Bronchial epithelial cell (primary cell): ENCODE data around the gene RBM20. TPM values are rescaled to one million over a fixed set of nuclear protein-coding genes. Genes with fewer than 3 reads are reported as not detected.

Source experiments
- DNase-seq: peaks from one replicate; pipeline ENCODE4 v3.0.0-alpha.2; 2010; ENCODE audit warnings: low read depth
- FAIRE-seq: peaks from 2 replicates; lab custom pipeline; 2011; peaks lifted over from hg19 to GRCh38; lab: Jason Lieb, UNC
- H3K27me3 ChIP-seq: 2 replicates; pipeline ENCODE4 v1.5.1; 2011; ENCODE audit warnings: low read length; ENCODE audit not compliant: control insufficient read depth, insufficient read depth
- H3K36me3 ChIP-seq: 2 replicates; pipeline ENCODE4 v1.5.1; 2011; ENCODE audit warnings: low read length; ENCODE audit not compliant: control insufficient read depth, insufficient read depth
- H3K4me3 ChIP-seq: 2 replicates; pipeline ENCODE4 v1.5.1; 2011; ENCODE audit warnings: mild to moderate bottlenecking, low read depth, low read length, control low read depth
- CTCF ChIP-seq: IDR thresholded peaks from 2 replicates; pipeline ENCODE4 v1.5.1; 2011; ENCODE audit warnings: mild to moderate bottlenecking, moderate library complexity, low read length, control low read depth, inconsistent platforms; ENCODE audit not compliant: insufficient read depth, severe bottlenecking
- total RNA-seq: library from RNA; depleted of rRNA; stranded (reverse); fragments of >200 nt; gene quantifications from 2 replicates; pipeline ENCODE4 v1.2.1, GENCODE V29; 2014

The RBM20 gene
- total RNA-seq, 1 donor from 2014 or later = not detected

- TF ChIP-seq CTCF = no peak
- no peaks in the 10 kb centered on the region for H3K27me3 ChIP-seq
- FAIRE-seq (no peak), DNase-seq (no peak)
- no peaks in the 10 kb centered on the region for H3K36me3 ChIP-seq
- no peak overlapping the region for H3K4me3 ChIP-seq
Observed at GRCh38 chr10:110840225-110840922, 196.2 kb downstream of the RBM20 start.

DNA sequence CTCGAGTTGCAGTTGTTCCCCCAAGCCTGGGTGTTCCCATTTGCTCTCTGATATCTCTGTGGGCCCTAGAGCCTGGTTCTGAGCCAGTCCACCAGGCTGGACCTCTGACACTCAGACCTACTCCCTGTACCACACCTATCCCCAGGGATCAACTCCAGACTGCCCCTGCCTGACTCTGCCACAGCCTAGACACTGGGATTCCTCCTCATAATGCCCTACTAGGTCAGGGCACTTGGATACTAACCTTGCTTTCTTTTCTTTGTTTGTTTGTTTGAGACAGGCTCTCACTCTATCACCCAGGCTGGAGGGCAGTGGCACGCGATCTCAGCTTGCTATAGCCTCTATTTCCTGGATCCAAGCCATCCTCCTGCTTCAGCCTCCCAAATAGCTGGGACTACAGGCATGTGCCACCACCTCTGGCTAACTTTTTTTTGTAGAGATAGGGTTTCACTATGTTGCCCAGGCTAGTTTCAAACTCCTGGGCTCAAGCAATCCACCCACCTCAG is 196.8 kb downstream of the RBM20 start:
- H3K4me3 ChIP-seq = no peak overlapping the region
- no peak for TF ChIP-seq CTCF
- no peaks in the 10 kb centered on the region for H3K27me3 ChIP-seq
- no peaks in the 10 kb centered on the region for H3K36me3 ChIP-seq
- FAIRE-seq (no peak), DNase-seq (no peak)

DNA sequence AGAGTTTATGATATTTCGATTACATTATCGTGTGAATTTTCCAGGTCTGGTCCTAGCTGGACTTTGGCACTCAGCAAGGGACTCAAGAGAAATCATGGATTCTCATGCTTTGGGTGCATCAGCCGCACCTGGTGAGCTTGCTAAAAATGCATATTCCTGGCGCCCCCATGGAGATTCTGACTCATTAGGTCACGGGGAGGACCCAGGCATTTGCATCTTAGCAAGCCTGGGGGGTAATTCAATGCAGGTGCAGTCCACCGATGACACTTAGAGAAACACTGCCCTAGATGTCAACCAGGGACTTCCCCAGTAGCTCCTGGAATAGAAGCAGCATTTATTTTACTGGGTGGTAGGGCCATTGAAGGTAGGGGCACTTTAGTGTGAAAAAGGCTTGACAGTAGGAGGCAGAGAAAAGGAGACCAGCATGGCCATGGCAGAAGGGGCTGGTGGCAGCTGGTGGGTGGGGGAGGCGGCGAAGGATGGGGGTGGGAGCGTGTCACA is 197.7 kb downstream of the RBM20 start:
- DNase-seq (no peak), FAIRE-seq (no peak)
- H3K4me3 ChIP-seq = no peak overlapping the region
- no peaks in the 10 kb centered on the region for H3K27me3 ChIP-seq
- H3K36me3 ChIP-seq = no peaks in the 10 kb centered on the region
- no peak for TF ChIP-seq CTCF

DNA sequence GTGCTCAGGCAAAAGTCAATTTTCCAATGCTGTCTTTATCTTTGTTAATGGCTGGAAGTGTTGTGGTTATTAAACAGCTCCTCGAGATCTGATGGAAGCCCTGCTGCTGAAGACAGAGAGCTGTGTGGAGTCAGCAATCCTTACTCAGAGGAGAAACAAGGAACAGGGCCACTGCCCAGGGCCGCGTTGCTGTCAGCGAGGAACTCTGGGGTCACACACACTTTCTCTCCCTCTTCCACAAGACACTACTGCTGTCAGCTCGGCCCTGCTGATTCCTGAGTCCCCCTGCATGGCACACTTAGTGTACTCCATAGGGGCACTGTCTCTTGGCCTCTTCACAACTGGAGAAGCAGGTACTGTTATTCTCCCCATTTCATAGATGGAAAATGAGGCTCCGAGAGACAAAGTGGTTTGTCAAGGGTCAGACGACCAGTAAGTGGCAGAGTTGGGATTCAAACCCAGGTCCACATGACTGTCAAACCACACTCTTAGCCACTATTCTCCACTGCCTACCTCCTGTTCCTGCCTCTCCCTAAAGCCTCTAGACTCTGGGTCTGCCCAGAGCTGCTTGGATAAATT is 198.3 kb downstream of the RBM20 start:
- FAIRE-seq = no peak
- Histone ChIP-seq H3K27me3 (no peaks in the 10 kb centered on the region), H3K4me3 (no peak overlapping the region), H3K36me3 (no peaks in the 10 kb centered on the region)
- no peak for TF ChIP-seq CTCF
- no peak for DNase-seq

DNA sequence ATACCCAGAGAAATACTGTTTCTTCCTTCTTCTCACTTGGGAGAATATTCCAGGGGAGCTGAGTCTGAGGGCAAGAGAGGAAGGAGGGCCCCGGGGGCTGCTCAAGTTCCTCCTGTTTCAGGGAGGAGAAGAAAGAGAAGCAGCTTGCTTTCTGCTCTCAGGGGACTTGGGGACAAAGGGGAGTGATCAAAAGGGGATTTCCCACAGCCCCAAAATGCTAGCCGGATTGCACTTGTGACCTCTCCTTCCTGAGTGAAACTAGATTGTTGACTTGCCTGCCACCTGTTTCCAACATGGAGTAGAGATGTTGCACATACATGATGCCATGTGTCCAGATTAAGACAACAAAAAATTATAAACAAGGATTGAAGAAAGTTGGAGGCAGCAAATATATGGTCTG is 198.9 kb downstream of the RBM20 start:
- Histone ChIP-seq H3K27me3 (no peaks in the 10 kb centered on the region), H3K36me3 (no peaks in the 10 kb centered on the region), H3K4me3 (no peak overlapping the region)
- DNase-seq = no peak
- FAIRE-seq = no peak
- no peak for TF ChIP-seq CTCF
